Thoracic aorta (tissue), 2 donors: ENCODE results near the gene PYGL. TPM values are rescaled to one million over a fixed set of nuclear protein-coding genes. Genes with fewer than 3 reads are reported as not detected.

Experiments used
- ATAC-seq: fragments of 150-250 bp; one replicate; pipeline ENCODE4 v1.8.0; 2017; ENCODE audit warnings: low read depth; ENCODE audit not compliant: insufficient number of reproducible peaks, low FRiP score
- DNase-seq: peaks from one replicate; pipeline ENCODE4 v3.0.0-alpha.2; 2020; ENCODE audit warnings: low spot score
- H3K27ac ChIP-seq, 2 donors: fragments of 200-600 bp; sonication (generic); 1 replicate in 1 of 2; 2 replicates in 1 of 2; pipeline ENCODE4 v1.5.1; 2016; ENCODE audit warnings: mild to moderate bottlenecking in 2 of 2, moderate library complexity in 2 of 2
- H3K27me3 ChIP-seq: fragments of 200-600 bp; sonication (generic); replicated peaks from 2 replicates; pipeline ENCODE4 v1.6.0; 2016; ENCODE audit warnings: mild to moderate bottlenecking; ENCODE audit not compliant: insufficient read depth
- H3K36me3 ChIP-seq: fragments of 200-600 bp; sonication (generic); one replicate; pipeline ENCODE4 v1.5.1; 2016
- H3K4me1 ChIP-seq, 2 donors: fragments of 200-600 bp; sonication (generic); 1 replicate in 1 of 2; 2 replicates in 1 of 2; pipeline versions ENCODE4 v1.5.1 to v1.6.0; 2016; ENCODE audit warnings: low read depth in 2 of 2, mild to moderate bottlenecking in 1 of 2; ENCODE audit not compliant: control insufficient read depth in 1 of 2
- H3K4me3 ChIP-seq: fragments of 200-600 bp; sonication (generic); 2 replicates; pipeline ENCODE4 v1.5.1; 2016; ENCODE audit warnings: mild to moderate bottlenecking
- H3K9me3 ChIP-seq: fragments of 200-600 bp; sonication (generic); 2 replicates; pipeline ENCODE4 v1.5.1; 2016
- CTCF ChIP-seq: fragments of 200-600 bp; sonication (generic); IDR thresholded peaks from one replicate; pipeline ENCODE4 v1.5.1; 2019; ENCODE audit warnings: antibody characterized with exemption
- total RNA-seq, 2 donors: library from RNA; depleted of rRNA; stranded (reverse); fragments of >200 nt; gene quantifications; one replicate each; pipeline versions ENCODE4 v1.1.0 to v1.2.3, GENCODE V29; 2016

PYGL gene
- total RNA-seq, 2 donors from 2014 or later, result 39.9 to 51.2 TPM

- Histone ChIP-seq H3K36me3 (peaks cover 44% of the 10 kb centered on the region), H3K4me1 (peaks cover 0 to 5% of the 10 kb centered on the region in 2 donors), H3K4me3 (no peak overlapping the region), H3K27me3 (no peaks in the 10 kb centered on the region), H3K9me3 (no peaks in the 10 kb centered on the region), H3K27ac (no peak overlapping the region)
- DNase-seq (no peak), ATAC-seq (no peak)
- TF ChIP-seq CTCF, result no peak
Measured at GRCh38 chr14:50917449-50917848, 26.8 kb downstream of the PYGL start.

GRCh38 chr14:50910495-50911420 is 33.5 kb downstream of the PYGL start:
- Histone ChIP-seq H3K4me1 (no peaks in the 10 kb centered on the region), H3K27me3 (no peaks in the 10 kb centered on the region), H3K36me3 (peaks cover 41% of the 10 kb centered on the region), H3K9me3 (no peaks in the 10 kb centered on the region), H3K4me3 (no peak overlapping the region), H3K27ac (no peak overlapping the region)
- DNase-seq (no peak), ATAC-seq (no peak)
- TF ChIP-seq CTCF, result no peak

GRCh38 chr14:50906326-50907065 is 37.8 kb downstream of the PYGL start:
- no peak overlapping the region for H3K27ac ChIP-seq
- peaks cover 16% of the 10 kb centered on the region for H3K36me3 ChIP-seq

GRCh38 chr14:50904719-50905118 is 39.6 kb downstream of the PYGL start:
- no peak for DNase-seq
- no peak for ATAC-seq
- H3K27ac ChIP-seq, result no peak overlapping the region
- no peak overlapping the region for H3K4me3 ChIP-seq
- H3K36me3 ChIP-seq, result peaks cover 10% of the 10 kb centered on the region
- no peaks in the 10 kb centered on the region for H3K4me1 ChIP-seq
- TF ChIP-seq CTCF, result no peak
- H3K27me3 ChIP-seq, result no peaks in the 10 kb centered on the region
- H3K9me3 ChIP-seq, result no peaks in the 10 kb centered on the region

More at GRCh38 chr14:50906326-50907065, 37.8 kb downstream of the PYGL start:
- Histone ChIP-seq H3K27me3 (no peaks in the 10 kb centered on the region), H3K9me3 (no peaks in the 10 kb centered on the region), H3K4me1 (no peaks in the 10 kb centered on the region), H3K4me3 (no peak overlapping the region)
- no peak for TF ChIP-seq CTCF
- no peak for DNase-seq
- ATAC-seq, result no peak

- Histone ChIP-seq H3K36me3 (no peaks in the 10 kb centered on the region), H3K27me3 (no peaks in the 10 kb centered on the region), H3K4me1 (no peaks in the 10 kb centered on the region), H3K9me3 (no peaks in the 10 kb centered on the region), H3K27ac (no peak overlapping the region), H3K4me3 (no peak overlapping the region)
- no peak for DNase-seq
- no peak for TF ChIP-seq CTCF
- no peak for ATAC-seq
Measured at GRCh38 chr14:50901361-50901760, 42.9 kb downstream of the PYGL start.
